Measurements from ENCODE around the gene CFAP74. TPM values are rescaled to one million over a fixed set of nuclear protein-coding genes. Genes with fewer than 3 reads are reported as not detected.
"Not testable (repeated sequence)": the region's sequence is repeated elsewhere in the genome, so short reads cannot be mapped to it uniquely, and the experiment has no call there.

CFAP74 gene
- total RNA-seq, 4 donors from 2014 or later, result not detected

GRCh38 chr1:1986451-1987141 is 17.0 kb downstream of the CFAP74 start:
- H3K36me3 ChIP-seq, result no peaks in the 10 kb centered on the region
- peaks cover 0 to 34% of the 10 kb centered on the region in 2 donors for H3K27me3 ChIP-seq
- no peak for DNase-seq (ENCODE audit: low spot score in 2 of 2)
- H3K27ac ChIP-seq, result no peak overlapping the region
- no peak for TF ChIP-seq EP300 (IDR thresholded peaks at IDR 0.05)
- TF ChIP-seq POLR2A (IDR thresholded peaks at IDR 0.05), result no peak
- TF ChIP-seq, protein P1, sequence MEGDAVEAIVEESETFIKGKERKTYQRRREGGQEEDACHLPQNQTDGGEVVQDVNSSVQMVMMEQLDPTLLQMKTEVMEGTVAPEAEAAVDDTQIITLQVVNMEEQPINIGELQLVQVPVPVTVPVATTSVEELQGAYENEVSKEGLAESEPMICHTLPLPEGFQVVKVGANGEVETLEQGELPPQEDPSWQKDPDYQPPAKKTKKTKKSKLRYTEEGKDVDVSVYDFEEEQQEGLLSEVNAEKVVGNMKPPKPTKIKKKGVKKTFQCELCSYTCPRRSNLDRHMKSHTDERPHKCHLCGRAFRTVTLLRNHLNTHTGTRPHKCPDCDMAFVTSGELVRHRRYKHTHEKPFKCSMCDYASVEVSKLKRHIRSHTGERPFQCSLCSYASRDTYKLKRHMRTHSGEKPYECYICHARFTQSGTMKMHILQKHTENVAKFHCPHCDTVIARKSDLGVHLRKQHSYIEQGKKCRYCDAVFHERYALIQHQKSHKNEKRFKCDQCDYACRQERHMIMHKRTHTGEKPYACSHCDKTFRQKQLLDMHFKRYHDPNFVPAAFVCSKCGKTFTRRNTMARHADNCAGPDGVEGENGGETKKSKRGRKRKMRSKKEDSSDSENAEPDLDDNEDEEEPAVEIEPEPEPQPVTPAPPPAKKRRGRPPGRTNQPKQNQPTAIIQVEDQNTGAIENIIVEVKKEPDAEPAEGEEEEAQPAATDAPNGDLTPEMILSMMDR (IDR thresholded peaks at IDR 0.05), result no peak
- WGBS, 2 donors, result 73 to 76% methylated on average over 14 to 21 of the region's 24 CpGs
- H3K4me1 ChIP-seq, result peaks cover 0 to 20% (median 0%) of the 10 kb centered on the region in 4 donors
- no peaks in the 10 kb centered on the region for H3K9me3 ChIP-seq
- no peak overlapping the region for H3K4me3 ChIP-seq

GRCh38 chr1:1985375-1986050 is 18.1 kb downstream of the CFAP74 start:
- TF ChIP-seq EP300 (IDR thresholded peaks at IDR 0.05) (no peak), POLR2A (IDR thresholded peaks at IDR 0.05) (no peak)
- TF ChIP-seq, protein P1 (IDR thresholded peaks at IDR 0.05), result no peak
- Histone ChIP-seq H3K36me3 (no peaks in the 10 kb centered on the region), H3K4me3 (no peak overlapping the region), H3K27ac (no peak overlapping the region), H3K27me3 (peaks cover 0 to 34% of the 10 kb centered on the region in 2 donors), H3K4me1 (peaks cover 0 to 13% (median 0%) of the 10 kb centered on the region in 4 donors), H3K9me3 (no peaks in the 10 kb centered on the region)
- 81 to 83% methylated on average over 17 to 21 of the region's 32 CpGs for WGBS, 2 donors
- DNase-seq (ENCODE audit: low spot score in 2 of 2), result no peak

DNA sequence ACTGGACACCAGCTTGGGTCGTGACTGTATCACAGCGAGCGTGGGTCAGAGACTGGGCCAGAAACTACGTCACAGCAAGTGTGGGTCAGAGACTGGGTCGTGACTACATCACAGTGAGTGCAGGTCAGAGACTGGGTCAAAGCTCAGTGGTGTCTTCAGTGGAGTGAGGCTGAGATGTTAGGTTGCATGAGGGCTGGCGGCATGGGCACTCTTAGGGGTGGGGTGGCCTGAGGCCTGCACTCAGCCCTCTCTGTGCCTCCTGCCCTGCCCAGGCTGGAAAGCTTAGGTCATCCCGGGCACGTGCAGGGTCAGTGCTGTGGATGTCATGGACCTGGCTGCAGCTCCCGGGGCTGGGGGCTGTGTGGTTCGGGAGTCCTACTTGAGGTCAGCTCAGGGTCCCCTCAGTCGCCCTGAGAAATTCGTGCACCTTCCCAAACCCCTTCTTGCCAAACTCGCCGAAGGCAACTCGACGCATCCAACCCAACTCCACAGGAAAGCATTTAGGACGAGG is 19.0 kb downstream of the CFAP74 start:
- Histone ChIP-seq H3K4me3 (no peak overlapping the region), H3K4me1 (peaks cover 0 to 6% (median 0%) of the 10 kb centered on the region in 4 donors), H3K27me3 (peaks cover 0 to 33% of the 10 kb centered on the region in 2 donors), H3K27ac (no peak overlapping the region), H3K9me3 (no peaks in the 10 kb centered on the region), H3K36me3 (no peaks in the 10 kb centered on the region)
- 73 to 80% methylated on average over 14 to 15 of the region's 17 CpGs for WGBS, 2 donors
- TF ChIP-seq POLR2A (IDR thresholded peaks at IDR 0.05), result no peak
- TF ChIP-seq EP300 (IDR thresholded peaks at IDR 0.05), result no peak
- TF ChIP-seq, protein P1 (IDR thresholded peaks at IDR 0.05), result no peak
- no peak for DNase-seq (ENCODE audit: low spot score in 2 of 2)

DNA sequence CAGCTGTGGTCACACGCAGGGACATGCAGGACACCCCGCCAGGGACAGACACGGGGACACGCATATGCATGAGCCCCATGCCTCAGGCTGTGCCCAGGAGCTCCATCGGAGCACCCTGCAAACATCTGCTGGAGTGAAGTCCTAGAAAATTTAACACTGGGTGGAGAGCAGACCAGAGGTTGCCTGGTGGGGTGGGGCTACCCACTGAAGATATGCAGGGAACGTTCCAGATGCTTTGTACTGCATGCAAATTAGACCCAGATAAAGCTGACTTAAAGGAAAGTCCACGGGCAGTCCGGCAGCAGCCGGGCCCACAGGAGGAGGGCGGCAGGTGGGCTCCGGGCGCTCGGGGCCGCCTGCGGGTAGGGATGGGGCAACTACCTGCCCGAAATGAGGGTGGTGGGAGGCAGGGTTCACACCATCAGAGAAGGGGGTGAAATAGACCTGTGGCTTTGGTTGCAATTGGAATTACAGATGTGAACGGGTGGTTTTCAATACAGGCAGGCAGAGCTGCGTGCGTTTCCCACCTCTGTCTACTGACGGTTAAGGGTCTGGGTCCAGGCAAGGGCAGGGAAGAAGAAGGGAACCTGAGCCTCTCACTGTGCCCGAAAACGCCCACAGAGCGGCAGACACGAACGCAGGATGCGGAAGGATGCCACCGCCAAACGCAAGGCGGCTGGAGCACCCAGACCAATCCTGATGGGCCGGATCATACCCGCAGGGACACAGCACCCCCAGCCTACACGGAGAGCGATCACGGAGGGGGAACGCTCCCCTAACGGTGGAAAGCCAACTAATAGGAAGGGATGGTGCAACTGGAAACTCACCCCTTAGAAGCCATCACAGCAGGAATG is 21.0 kb downstream of the CFAP74 start:
- Histone ChIP-seq H3K4me3 (no peak overlapping the region), H3K27me3 (peaks cover 0 to 15% of the 10 kb centered on the region in 2 donors), H3K9me3 (no peaks in the 10 kb centered on the region), H3K4me1 (no peaks in the 10 kb centered on the region), H3K36me3 (no peaks in the 10 kb centered on the region), H3K27ac (no peak overlapping the region)
- WGBS, 2 donors, result 86 to 88% methylated on average over 36 of the region's 36 CpGs
- TF ChIP-seq POLR2A (IDR thresholded peaks at IDR 0.05), result no peak
- TF ChIP-seq, protein P1 (IDR thresholded peaks at IDR 0.05), result no peak
- TF ChIP-seq EP300 (IDR thresholded peaks at IDR 0.05), result no peak
- no peak for DNase-seq (ENCODE audit: low spot score in 2 of 2)

GRCh38 chr1:1981631-1982327 is 21.8 kb downstream of the CFAP74 start:
- peaks cover 0 to 12% of the 10 kb centered on the region in 2 donors for H3K27me3 ChIP-seq
- DNase-seq (ENCODE audit: low spot score in 2 of 2); H3K9me3 ChIP-seq; H3K4me1 ChIP-seq; H3K36me3 ChIP-seq; H3K4me3 ChIP-seq; H3K27ac ChIP-seq: not testable (repeated sequence)
- 93 to 95% methylated on average over 56 to 71 of the region's 73 CpGs for WGBS, 2 donors

Measured in tibial nerve (tissue), 4 donors.